Neural cell (in vitro differentiated cells): ENCODE data around the gene MAPK8IP2.
"Not testable (repeated sequence)": the region's sequence is repeated elsewhere in the genome, so short reads cannot be mapped to it uniquely, and the experiment has no call there.

ENCODE experiments used
- EZH2 ChIP-seq: fragments of 200-600, 300-800 bp; shearing (Covaris generic), sonication (generic); IDR thresholded peaks from 2 replicates; pipeline ENCODE4 v1.6.1; 2014; ENCODE audit warnings: antibody characterized with exemption, low read length, borderline replicate concordance, mild to moderate bottlenecking; ENCODE audit not compliant: insufficient read depth, poor library complexity, severe bottlenecking
- POLR2AphosphoS5 ChIP-seq: IDR thresholded peaks from 2 replicates; pipeline ENCODE4 v1.6.1; 2012
- RAD21 ChIP-seq: fragments of 450-650 bp; conservative IDR thresholded peaks from 2 replicates; pipeline ENCODE4 v1.6.1; 2014; ENCODE audit warnings: antibody characterized with exemption, mild to moderate bottlenecking, moderate library complexity
- TF ChIP-seq, protein P1 (sequence below): fragments of 450-650 bp; IDR thresholded peaks from 2 replicates; pipeline ENCODE4 v1.5.1; 2014; ENCODE audit warnings: antibody characterized with exemption, mild to moderate bottlenecking, moderate library complexity; ENCODE audit not compliant: poor library complexity, severe bottlenecking
- TF ChIP-seq, protein P2 (sequence below): IDR thresholded peaks from 2 replicates; pipeline ENCODE4 v1.6.1; 2012; ENCODE audit warnings: borderline replicate concordance

DNA sequence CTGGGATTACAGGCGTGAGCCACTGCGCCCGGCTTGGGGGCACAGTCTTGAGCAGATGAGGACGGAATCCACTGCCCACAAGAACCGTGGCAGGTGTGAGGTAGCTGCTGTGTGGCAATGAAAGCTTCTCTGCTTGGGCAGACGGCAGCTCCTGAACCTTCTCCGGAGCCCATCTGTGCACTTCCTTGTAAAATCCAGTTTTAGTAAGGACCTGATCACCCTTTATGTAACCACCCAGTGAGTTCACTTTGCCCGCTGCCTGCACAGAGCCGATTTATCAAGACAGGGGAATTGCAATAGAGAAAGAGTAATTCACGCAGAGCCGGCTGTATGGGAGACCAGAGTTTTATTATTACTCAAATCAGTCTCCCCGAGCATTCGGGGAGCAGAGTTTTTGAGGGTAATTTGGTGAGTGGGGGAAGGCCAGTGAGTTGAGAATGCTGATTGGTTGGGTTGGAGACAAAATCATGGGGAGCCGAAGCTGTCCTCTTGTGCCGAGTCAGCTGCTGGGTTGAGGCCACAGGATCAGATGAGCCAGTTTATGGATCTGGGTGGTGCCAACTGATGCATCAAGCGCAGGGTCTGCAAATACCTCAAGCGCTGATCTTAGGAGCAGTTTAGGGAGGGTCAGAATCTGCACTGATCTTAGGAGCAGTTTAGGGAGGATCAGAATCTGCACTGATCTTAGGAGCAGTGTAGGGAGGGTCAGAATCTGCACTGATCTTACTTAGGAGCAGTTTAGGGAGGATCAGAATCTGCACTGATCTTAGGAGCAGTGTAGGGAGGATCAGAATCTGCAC, 42.6 kb downstream of the MAPK8IP2 start:
- TF ChIP-seq, protein P1, sequence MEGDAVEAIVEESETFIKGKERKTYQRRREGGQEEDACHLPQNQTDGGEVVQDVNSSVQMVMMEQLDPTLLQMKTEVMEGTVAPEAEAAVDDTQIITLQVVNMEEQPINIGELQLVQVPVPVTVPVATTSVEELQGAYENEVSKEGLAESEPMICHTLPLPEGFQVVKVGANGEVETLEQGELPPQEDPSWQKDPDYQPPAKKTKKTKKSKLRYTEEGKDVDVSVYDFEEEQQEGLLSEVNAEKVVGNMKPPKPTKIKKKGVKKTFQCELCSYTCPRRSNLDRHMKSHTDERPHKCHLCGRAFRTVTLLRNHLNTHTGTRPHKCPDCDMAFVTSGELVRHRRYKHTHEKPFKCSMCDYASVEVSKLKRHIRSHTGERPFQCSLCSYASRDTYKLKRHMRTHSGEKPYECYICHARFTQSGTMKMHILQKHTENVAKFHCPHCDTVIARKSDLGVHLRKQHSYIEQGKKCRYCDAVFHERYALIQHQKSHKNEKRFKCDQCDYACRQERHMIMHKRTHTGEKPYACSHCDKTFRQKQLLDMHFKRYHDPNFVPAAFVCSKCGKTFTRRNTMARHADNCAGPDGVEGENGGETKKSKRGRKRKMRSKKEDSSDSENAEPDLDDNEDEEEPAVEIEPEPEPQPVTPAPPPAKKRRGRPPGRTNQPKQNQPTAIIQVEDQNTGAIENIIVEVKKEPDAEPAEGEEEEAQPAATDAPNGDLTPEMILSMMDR, result not testable (repeated sequence)
- TF ChIP-seq RAD21, EZH2, POLR2AphosphoS5: not testable (repeated sequence)
- TF ChIP-seq, protein P2, sequence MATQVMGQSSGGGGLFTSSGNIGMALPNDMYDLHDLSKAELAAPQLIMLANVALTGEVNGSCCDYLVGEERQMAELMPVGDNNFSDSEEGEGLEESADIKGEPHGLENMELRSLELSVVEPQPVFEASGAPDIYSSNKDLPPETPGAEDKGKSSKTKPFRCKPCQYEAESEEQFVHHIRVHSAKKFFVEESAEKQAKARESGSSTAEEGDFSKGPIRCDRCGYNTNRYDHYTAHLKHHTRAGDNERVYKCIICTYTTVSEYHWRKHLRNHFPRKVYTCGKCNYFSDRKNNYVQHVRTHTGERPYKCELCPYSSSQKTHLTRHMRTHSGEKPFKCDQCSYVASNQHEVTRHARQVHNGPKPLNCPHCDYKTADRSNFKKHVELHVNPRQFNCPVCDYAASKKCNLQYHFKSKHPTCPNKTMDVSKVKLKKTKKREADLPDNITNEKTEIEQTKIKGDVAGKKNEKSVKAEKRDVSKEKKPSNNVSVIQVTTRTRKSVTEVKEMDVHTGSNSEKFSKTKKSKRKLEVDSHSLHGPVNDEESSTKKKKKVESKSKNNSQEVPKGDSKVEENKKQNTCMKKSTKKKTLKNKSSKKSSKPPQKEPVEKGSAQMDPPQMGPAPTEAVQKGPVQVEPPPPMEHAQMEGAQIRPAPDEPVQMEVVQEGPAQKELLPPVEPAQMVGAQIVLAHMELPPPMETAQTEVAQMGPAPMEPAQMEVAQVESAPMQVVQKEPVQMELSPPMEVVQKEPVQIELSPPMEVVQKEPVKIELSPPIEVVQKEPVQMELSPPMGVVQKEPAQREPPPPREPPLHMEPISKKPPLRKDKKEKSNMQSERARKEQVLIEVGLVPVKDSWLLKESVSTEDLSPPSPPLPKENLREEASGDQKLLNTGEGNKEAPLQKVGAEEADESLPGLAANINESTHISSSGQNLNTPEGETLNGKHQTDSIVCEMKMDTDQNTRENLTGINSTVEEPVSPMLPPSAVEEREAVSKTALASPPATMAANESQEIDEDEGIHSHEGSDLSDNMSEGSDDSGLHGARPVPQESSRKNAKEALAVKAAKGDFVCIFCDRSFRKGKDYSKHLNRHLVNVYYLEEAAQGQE, result not testable (repeated sequence)
